Measurements from ENCODE around the gene PADI6. TPM values are rescaled to one million over a fixed set of nuclear protein-coding genes. Genes with fewer than 3 reads are reported as not detected.

PADI6 gene
- total and polyA plus RNA-seq, 2 of the 8 experiments (the other 6 are each of a cell fraction or from before 2014, with no cell fraction given) = not detected

DNA sequence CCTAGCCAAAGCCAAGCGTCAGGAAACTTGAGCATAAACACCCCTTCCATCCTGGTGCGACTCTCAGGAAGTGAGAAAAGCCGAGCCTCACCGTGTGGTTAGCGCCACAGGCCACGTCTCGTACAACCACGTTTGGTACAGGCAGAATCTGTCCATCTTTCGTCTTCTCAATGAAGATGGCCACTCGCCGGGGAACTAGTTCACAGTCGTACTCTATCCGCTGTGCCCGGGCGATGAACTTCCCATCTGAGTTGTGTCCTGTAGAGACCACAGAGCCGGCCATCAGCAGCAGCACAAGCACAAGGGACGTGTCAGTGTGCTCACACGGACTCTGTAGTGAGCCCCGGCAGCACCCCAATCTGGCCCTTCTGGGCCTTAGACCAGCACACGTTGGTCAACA is 44.4 kb downstream of the PADI6 start:
- Histone ChIP-seq H2AFZ (ENCODE audit: low read length) (no peak overlapping the region), H3K4me1 (replicated peaks in 1 of 4; ENCODE audit: control insufficient read depth in 3 of 4, insufficient read depth in 4 of 4, low read length in 3 of 4) (no peaks in the 10 kb centered on the region; a peak in 1 of 7 replicates), H2BK120ac (replicated peaks; ENCODE audit: low read depth, low read length) (no peak overlapping the region), H3K79me2 (ENCODE audit: control insufficient read depth in 1 of 2, insufficient read depth in 2 of 2, low read length in 2 of 2) (peaks cover 0 to 67% of the 10 kb centered on the region in 2 experiments; a peak in 2 of 4 replicates), H3K27ac (ENCODE audit: low read depth, low read length) (peak overlapping the region; percentile 18; the same call in 1 of the 2 replicates), H3K4me3 (ENCODE audit: extremely low read depth in 1 of 4, insufficient read depth in 2 of 4, low read depth in 3 of 4, low read length in 4 of 4) (no peak overlapping the region), H3K36me3 (ENCODE audit: control insufficient read depth in 2 of 4, insufficient read depth in 4 of 4, low read length in 3 of 4) (peaks cover 67 to 92% (median 84%) of the 10 kb centered on the region in 4 experiments), H3K4ac (replicated peaks; ENCODE audit: insufficient read length, low read depth, low read length) (no peak overlapping the region), H3K9ac (replicated peaks in 1 of 4; ENCODE audit: extremely low read depth in 1 of 4, low read depth in 3 of 4, low read length in 3 of 4) (no peak overlapping the region), H3K18ac (ENCODE audit: extremely low read depth, low read length) (no peak overlapping the region), H4K91ac (replicated peaks; ENCODE audit: insufficient read length, low read length) (no peak overlapping the region), H3K14ac (ENCODE audit: insufficient read length) (no peak overlapping the region), H4K8ac (ENCODE audit: extremely low read depth, insufficient read depth, low read length) (no peak overlapping the region), H2AK5ac (ENCODE audit: low read depth, low read length) (no peak overlapping the region), H3K79me1 (ENCODE audit: low read depth, low read length) (peaks cover 5% of the 10 kb centered on the region; the same call in 1 of the 2 replicates), H3K9me3 (ENCODE audit: insufficient read depth in 2 of 2, low read depth in 1 of 2, low read length in 1 of 2) (no peaks in the 10 kb centered on the region), H3K23ac (ENCODE audit: insufficient read length) (no peak overlapping the region), H4K5ac (ENCODE audit: insufficient read length, low read depth, low read length) (no peak overlapping the region), H2BK5ac (ENCODE audit: low read depth, low read length) (peak overlapping the region; percentile 39; the same call in 1 of the 2 replicates), H3K23me2 (ENCODE audit: low read depth, low read length) (no peaks in the 10 kb centered on the region), H2BK20ac (ENCODE audit: low read length) (no peak overlapping the region), H3K56ac (replicated peaks; ENCODE audit: insufficient read length, low read depth, low read length) (no peak overlapping the region), H2BK15ac (ENCODE audit: low read length) (no peak overlapping the region), H3K27me3 (replicated peaks in 1 of 4; ENCODE audit: control insufficient read depth in 3 of 4, extremely low read depth in 1 of 4, insufficient read depth in 3 of 4, low read length in 3 of 4) (no peaks in the 10 kb centered on the region), H4K20me1 (replicated peaks in 1 of 2; ENCODE audit: control insufficient read depth in 1 of 2, insufficient read depth in 2 of 2, low read length in 2 of 2) (peaks cover 13 to 26% of the 10 kb centered on the region in 2 experiments), H2BK12ac (ENCODE audit: low read depth, low read length) (no peak overlapping the region), H3K4me2 (ENCODE audit: insufficient read depth in 1 of 2, low read depth in 2 of 2, low read length in 2 of 2) (no peak overlapping the region)
- CTCF ChIA-PET (ENCODE audit: partially characterized antibody) = interaction anchor here (0.6 to 1.4 kb wide), 6 partner anchors 9 to 91 kb away, joined by 3 to 6 read pairs (median 4); no protein-coding TSS in a partner anchor
- WGBS, 2 experiments (ENCODE audit: extremely low coverage in 1 of 2, insufficient coverage in 1 of 2, insufficient read length in 1 of 2, insufficient replicate concordance in 2 of 2, low coverage in 1 of 2, low lambda C conversion rate in 2 of 2, missing lambda C conversion rate in 1 of 2) = 92% methylated on average over 20 of the region's 20 CpGs; no CpG with 5 or more reads in 1 of the 2 experiments
- no peak for FAIRE-seq
- DNase-seq (ENCODE audit: low read depth in 1 of 2, low spot score in 2 of 2) = no peak
- TF ChIP-seq POLR2AphosphoS5 (IDR thresholded peaks at IDR 0.05; ENCODE audit: low read depth, low read length) (peak; percentile 77; the same call in 1 of the 2 replicates), SIN3A (conservative IDR thresholded peaks at IDR 0.05 in 1 of 2, IDR thresholded peaks at IDR 0.05 in 1 of 2; ENCODE audit: low read depth in 1 of 2, low read length in 2 of 2) (no peak)
- POLR2A ChIA-PET (ENCODE audit: partially characterized antibody) = interaction anchor here (0.6 to 2.2 kb wide), 13 partner anchors 8 to 64 kb away, joined by 3 to 22 read pairs (median 4); no protein-coding TSS in a partner anchor
